HG02678 (cell line): ENCODE data around the gene ANXA7.
"Not testable (repeated sequence)": the region's sequence is repeated elsewhere in the genome, so short reads cannot be mapped to it uniquely, and the experiment has no call there.

Source experiments
- ATAC-seq: cut with Tn5 transposase; IDR thresholded peaks from one replicate; pipeline ENCODE4 v1.9.1; 2021; ENCODE audit warnings: mild to moderate bottlenecking, moderate library complexity; ENCODE audit not compliant: unreplicated experiment

ANXA7 gene

DNA sequence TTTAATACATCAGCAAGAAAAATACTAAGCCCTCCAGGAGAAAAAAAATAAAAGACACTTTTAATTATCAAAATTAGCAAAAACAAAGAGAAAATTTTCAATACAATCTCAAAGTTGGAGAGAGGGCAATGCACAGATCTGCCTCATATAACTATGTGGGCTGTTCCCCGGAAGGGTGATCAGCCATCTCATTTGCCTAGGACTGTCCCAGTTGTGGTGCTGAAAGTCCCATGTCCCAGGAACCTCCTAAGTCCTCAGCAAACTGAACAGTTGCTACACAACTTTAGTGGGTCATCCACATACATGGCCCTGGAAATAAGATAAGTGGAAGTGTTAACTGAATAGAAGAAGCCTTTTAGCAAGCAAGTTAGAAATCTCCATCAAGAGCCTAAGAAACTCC is 69.6 kb downstream of the ANXA7 start:
- no peak for ATAC-seq

GRCh38 chr10:73340121-73340520 is 73.7 kb downstream of the ANXA7 start:
- no peak for ATAC-seq

DNA sequence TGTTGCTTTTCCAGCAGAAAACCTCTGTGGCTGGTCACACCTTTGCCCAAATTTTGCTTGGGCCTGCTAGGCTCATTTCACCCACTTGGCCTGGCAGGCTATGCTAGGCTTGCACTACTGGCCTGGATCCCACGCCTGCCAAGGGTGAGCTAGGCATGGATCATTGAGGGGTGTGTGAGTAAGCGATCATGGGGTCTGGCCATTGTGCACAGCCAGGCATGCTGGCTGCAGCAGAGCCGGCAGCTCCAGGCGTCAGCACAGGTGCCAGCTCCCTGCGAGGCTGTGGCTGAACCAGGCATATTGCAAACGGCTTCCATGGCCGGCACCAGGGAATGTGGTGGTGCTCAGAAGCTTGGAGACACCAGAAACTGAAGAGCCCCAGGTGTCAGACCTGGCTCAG is 74.4 kb downstream of the ANXA7 start:
- no peak for ATAC-seq

GRCh38 chr10:73338801-73339368 is 75.0 kb downstream of the ANXA7 start:
- no peak for ATAC-seq

DNA sequence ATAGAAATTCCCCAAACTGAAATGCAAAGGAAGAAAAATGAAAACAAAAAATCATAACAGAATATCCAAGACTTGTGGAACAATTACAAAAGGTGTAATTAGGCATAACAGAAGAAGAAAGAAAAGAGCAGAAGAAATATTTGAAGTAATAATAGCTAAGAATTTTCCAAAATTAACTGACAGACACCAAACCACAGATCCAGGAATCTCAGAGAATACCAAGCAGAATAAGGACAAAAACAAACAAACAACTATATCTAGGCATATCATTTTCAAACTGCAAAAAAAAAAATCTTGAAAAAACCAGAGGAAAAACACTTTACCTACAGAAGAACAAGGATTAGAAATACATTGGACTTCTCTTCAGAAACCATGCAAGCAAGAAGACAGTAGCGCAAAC is 80.7 kb downstream of the ANXA7 start:
- no peak for ATAC-seq

DNA sequence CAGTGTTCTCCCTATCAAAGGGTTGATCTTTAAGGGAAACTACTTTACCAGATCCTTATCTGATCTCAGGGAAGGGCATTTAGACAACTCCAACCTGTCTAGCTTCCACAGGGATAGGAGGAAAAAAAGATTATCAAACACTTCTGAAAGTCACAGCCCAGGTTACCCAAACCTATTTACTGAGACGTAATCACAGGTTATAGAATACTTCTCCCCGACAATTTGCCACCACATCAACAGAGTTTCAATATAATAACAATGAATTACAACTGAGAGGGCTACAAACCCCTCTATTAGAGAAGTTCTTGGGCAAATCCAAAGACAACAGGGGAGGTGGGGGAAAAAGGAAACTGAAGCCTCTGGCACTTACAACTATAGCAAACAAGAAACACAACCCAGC is 81.5 kb downstream of the ANXA7 start:
- no peak for ATAC-seq

DNA sequence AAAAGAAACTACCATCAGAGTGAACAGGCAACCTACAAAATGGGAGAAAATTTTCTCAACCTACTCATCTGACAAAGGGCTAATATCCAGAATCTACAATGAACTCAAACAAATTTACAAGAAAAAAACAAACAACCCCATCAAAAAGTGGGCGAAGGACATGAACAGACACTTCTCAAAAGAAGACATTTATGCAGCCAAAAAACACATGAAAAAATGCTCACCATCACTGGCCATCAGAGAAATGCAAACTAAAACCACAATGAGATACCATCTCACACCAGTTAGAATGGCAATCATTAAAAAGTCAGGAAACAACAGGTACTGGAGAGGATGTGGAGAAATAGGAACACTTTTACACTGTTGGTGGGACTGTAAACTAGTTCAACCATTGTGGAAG is 85.3 kb downstream of the ANXA7 start:
- ATAC-seq, result not testable (repeated sequence)

- ATAC-seq, result not testable (repeated sequence)
These were observed 88.6 kb downstream of the ANXA7 start for GRCh38 chr10:73325290-73325689.
